HCT116 (cell line): ENCODE data around the gene DDX55. TPM values are rescaled to one million over a fixed set of nuclear protein-coding genes. Genes with fewer than 3 reads are reported as not detected.

Experiments
- ATAC-seq: fragments of 200-7000 bp; cut with Tn5 transposase; 2 replicates; pipeline ENCODE4 v1.9.1; 2020; ENCODE audit warnings: mild to moderate bottlenecking, moderate library complexity
- BruUV-seq: library from RNA; stranded (reverse); fragments of 400-500 nt; replicated peaks from 2 replicates; lab custom pipeline; 2021; lab: Mats Ljungman, UMichigan
- CTCF ChIA-PET: fragments of 300-600 bp; sonication (Branson Sonifier 250); formaldehyde crosslinking; loops from one replicate; lab custom pipeline; 2021; ENCODE audit warnings: antibody characterized with exemption; lab: Charles Lee
- POLR2A ChIA-PET: fragments of 300-600, 350-600 bp; sonication (Branson Sonifier 250); formaldehyde crosslinking; loops from one replicate; lab custom pipeline; 2021; ENCODE audit warnings: antibody characterized with exemption; lab: Charles Lee
- RAD21 ChIA-PET, 2 experiments: fragments of 300-600 bp; sonication (Branson Sonifier 250); formaldehyde crosslinking; loops; one replicate each; lab custom pipeline; 2023; ENCODE audit warnings: low total read pairs in 2 of 2; ENCODE audit not compliant: uncharacterized antibody in 2 of 2, unreplicated experiment in 2 of 2, low non-redundant PET in 1 of 2; lab: Charles Lee
- DNase-seq: peaks from one replicate; pipeline ENCODE4 v3.0.0-alpha.2; 2010; ENCODE audit warnings: low read depth, low spot score
- H2AFZ ChIP-seq: fragments of 200-600 bp; shearing (Covaris generic), sonication (generic); 2 replicates; pipeline ENCODE4 v1.6.1; 2017; ENCODE audit warnings: low read depth, mixed run types, mixed read lengths, antibody characterized with exemption, low read length; ENCODE audit not compliant: poor library complexity, severe bottlenecking
- H3K27ac ChIP-seq: 2 replicates; pipeline ENCODE4 v1.5.1; 2012; ENCODE audit warnings: low read depth, low read length
- H3K27me3 ChIP-seq: fragments of 200-600 bp; sonication (generic); 2 replicates; pipeline ENCODE4 v1.6.1; 2016; ENCODE audit warnings: mixed run types, low read length, mixed read lengths; ENCODE audit not compliant: insufficient read depth
- H3K36me3 ChIP-seq, 2 experiments: fragments of 200-500 bp in 1 of 2; fragments of 200-600 bp in 1 of 2; sonication (Bioruptor generic) in 1 of 2; sonication (generic) in 1 of 2; 2 replicates each; pipeline versions ENCODE4 v1.5.1 to v1.6.1; 2014 to 2016; ENCODE audit warnings: low read length in 2 of 2, inconsistent platforms in 1 of 2, mixed read lengths in 1 of 2, mixed run types in 1 of 2; ENCODE audit not compliant: insufficient read depth in 2 of 2, control insufficient read depth in 1 of 2
- H3K4me1 ChIP-seq, 2 experiments: fragments of 200-600 bp in 1 of 2; sonication (generic) in 1 of 2; 2 replicates each; pipeline versions ENCODE4 v1.5.1 to v1.6.1; 2012 to 2017; ENCODE audit warnings: low read length in 2 of 2, inconsistent platforms in 1 of 2, mild to moderate bottlenecking in 1 of 2, mixed read lengths in 1 of 2, mixed run types in 1 of 2, moderate library complexity in 1 of 2; ENCODE audit not compliant: insufficient read depth in 2 of 2, control insufficient read depth in 1 of 2
- H3K4me2 ChIP-seq: fragments of 200-600 bp; sonication (generic); 2 replicates; pipeline ENCODE4 v1.6.1; 2017; ENCODE audit warnings: mixed run types, low read length, mixed read lengths
- H3K4me3 ChIP-seq, 2 experiments: fragments of 200-600 bp in 1 of 2; sonication (generic) in 1 of 2; replicated peaks in 1 of 2; 2 replicates each; pipeline ENCODE4 v1.5.1; 2011 to 2016; ENCODE audit warnings: low read length in 2 of 2, control low read depth in 1 of 2, low read depth in 1 of 2, mild to moderate bottlenecking in 1 of 2, mixed read lengths in 1 of 2, mixed run types in 1 of 2
- H3K79me2 ChIP-seq: fragments of 200-600 bp; sonication (generic); 2 replicates; pipeline ENCODE4 v1.6.1; 2017; ENCODE audit warnings: mild to moderate bottlenecking, mixed run types, low read length, moderate library complexity, mixed read lengths; ENCODE audit not compliant: insufficient read depth
- H3K9ac ChIP-seq: fragments of 200-600 bp; sonication (generic); 2 replicates; pipeline ENCODE4 v1.6.1; 2016; ENCODE audit warnings: low read length, mixed read lengths
- H3K9me2 ChIP-seq: fragments of 200-600 bp; sonication (generic), shearing (Covaris generic); 2 replicates; pipeline ENCODE4 v1.6.1; 2017; ENCODE audit warnings: mixed run types, mild to moderate bottlenecking, moderate library complexity; ENCODE audit not compliant: insufficient read depth
- H3K9me3 ChIP-seq, 2 experiments: fragments of 200-500 bp in 1 of 2; fragments of 200-600 bp in 1 of 2; sonication (Bioruptor generic) in 1 of 2; sonication (generic) in 1 of 2; 2 replicates each; pipeline ENCODE4 v1.6.1; 2014 to 2017; ENCODE audit warnings: low read length in 2 of 2, mixed read lengths in 2 of 2, inconsistent platforms in 1 of 2, low read depth in 1 of 2, mild to moderate bottlenecking in 1 of 2, mixed run types in 1 of 2, moderate library complexity in 1 of 2; ENCODE audit not compliant: control insufficient read depth in 1 of 2, insufficient read depth in 1 of 2
- H4K20me1 ChIP-seq: fragments of 200-600 bp; sonication (generic), shearing (Covaris generic); 2 replicates; pipeline ENCODE4 v1.6.1; 2017; ENCODE audit warnings: mixed run types, mild to moderate bottlenecking, moderate library complexity; ENCODE audit not compliant: insufficient read depth
- CBX3 ChIP-seq: IDR thresholded peaks from 2 replicates; pipeline ENCODE4 v1.6.1; 2012; ENCODE audit warnings: low read depth
- CEBPB ChIP-seq: IDR thresholded peaks from 2 replicates; pipeline ENCODE4 v1.6.1; 2012; ENCODE audit warnings: low read depth
- CTCF ChIP-seq, 3 experiments: fragments of 200-600 bp in 1 of 3; sonication (generic) in 1 of 3; IDR thresholded peaks in 2 of 3; conservative IDR thresholded peaks in 1 of 3; 2 replicates each; pipeline ENCODE4 v1.5.1; 2012 to 2017; ENCODE audit warnings: low read depth in 2 of 3, low read length in 2 of 3, antibody characterized with exemption in 1 of 3, borderline replicate concordance in 1 of 3, control low read depth in 1 of 3, mild to moderate bottlenecking in 1 of 3, mixed read lengths in 1 of 3, mixed run types in 1 of 3, moderate library complexity in 1 of 3; ENCODE audit not compliant: insufficient read depth in 1 of 3
- EGR1 ChIP-seq: IDR thresholded peaks from 2 replicates; pipeline ENCODE4 v1.6.1; 2012; ENCODE audit warnings: low read depth
- ELF1 ChIP-seq: IDR thresholded peaks from 2 replicates; pipeline ENCODE4 v1.6.1; 2012; ENCODE audit warnings: low read depth, borderline replicate concordance
- EZH2 ChIP-seq: fragments of 200-600 bp; sonication (generic); IDR thresholded peaks from 2 replicates; pipeline ENCODE4 v1.6.1; 2017; ENCODE audit warnings: antibody characterized with exemption, mixed run types
- EZH2phosphoT487 ChIP-seq: fragments of 200-600 bp; IDR thresholded peaks from 2 replicates; pipeline ENCODE4 v1.6.1; 2018; ENCODE audit warnings: antibody characterized with exemption, borderline replicate concordance
- FOSL1 ChIP-seq: IDR thresholded peaks from 2 replicates; pipeline ENCODE4 v1.6.1; 2012; ENCODE audit warnings: low read depth
- MAX ChIP-seq: IDR thresholded peaks from 2 replicates; pipeline ENCODE4 v1.6.1; 2012
- POLR2A ChIP-seq: IDR thresholded peaks from 2 replicates; pipeline ENCODE4 v1.7.0; 2011; ENCODE audit warnings: borderline replicate concordance; ENCODE audit not compliant: insufficient read depth, insufficient read length; ENCODE audit errors: extremely low read depth
- POLR2AphosphoS5 ChIP-seq: IDR thresholded peaks from 2 replicates; pipeline ENCODE4 v1.6.1; 2011; ENCODE audit warnings: mild to moderate bottlenecking, low read depth, low read length, moderate library complexity
- RAD21 ChIP-seq: IDR thresholded peaks from 2 replicates; pipeline ENCODE4 v1.6.1; 2012; ENCODE audit warnings: low read depth, mild to moderate bottlenecking
- REST ChIP-seq: IDR thresholded peaks from 2 replicates; pipeline ENCODE4 v1.6.1; 2012; ENCODE audit warnings: low read depth
- SP1 ChIP-seq: IDR thresholded peaks from 2 replicates; pipeline ENCODE4 v1.6.1; 2012; ENCODE audit warnings: low read depth
- SRF ChIP-seq: IDR thresholded peaks from 2 replicates; pipeline ENCODE4 v1.6.1; 2012; ENCODE audit warnings: low read depth
- TCF7L2 ChIP-seq: IDR thresholded peaks from 2 replicates; pipeline ENCODE4 v1.7.0; 2011; ENCODE audit warnings: borderline replicate concordance, inconsistent platforms; ENCODE audit not compliant: insufficient read depth, insufficient read length; ENCODE audit errors: extremely low read depth
- YY1 ChIP-seq: IDR thresholded peaks from 2 replicates; pipeline ENCODE4 v1.6.1; 2011; ENCODE audit warnings: low read length, low read depth, moderate library complexity, mild to moderate bottlenecking; ENCODE audit not compliant: insufficient replicate concordance; ENCODE audit errors: extremely low read depth
- ZBTB33 ChIP-seq: IDR thresholded peaks from 2 replicates; pipeline ENCODE4 v1.6.1; 2011; ENCODE audit warnings: mild to moderate bottlenecking, low read length, moderate library complexity; ENCODE audit not compliant: insufficient replicate concordance; ENCODE audit errors: extremely low read depth
- ZFX ChIP-seq: fragments of 450-650 bp; IDR thresholded peaks from 2 replicates; pipeline ENCODE4 v1.6.1; 2017
- ZNF274 ChIP-seq: fragments of 200-500 bp; sonication (Bioruptor generic); IDR thresholded peaks from 2 replicates; pipeline ENCODE4 v1.6.1; 2014; ENCODE audit warnings: mild to moderate bottlenecking, low read depth, low read length, inconsistent platforms
- intact Hi-C: fragments of 100-400 bp; cut with micrococcal nuclease; formaldehyde crosslinking; loops from 2 replicates; pipeline ENCODE4 v1.10.0; 2022
- total RNA-seq: library from RNA; stranded (reverse); gene quantifications from one replicate; pipeline ENCODE4 v1.2.1, GENCODE V29; 2021; ENCODE audit not compliant: unreplicated experiment

DDX55 gene
- total RNA-seq, 1 experiment from 2014 or later, result 41.8 TPM

GRCh38 chr12:123643911-123644310 is 42.0 kb downstream of the DDX55 start:
- TF ChIP-seq ELF1, result no peak
- TF ChIP-seq CBX3, result no peak
- no peak for TF ChIP-seq MAX
- no peak for TF ChIP-seq CEBPB
- no peak for TF ChIP-seq YY1
- no peak for TF ChIP-seq FOSL1
- no peak for TF ChIP-seq SP1
- TF ChIP-seq EZH2phosphoT487, result no peak
- TF ChIP-seq SRF, result no peak
- no peak for TF ChIP-seq RAD21
- no peak for TF ChIP-seq EZH2
- no peak for TF ChIP-seq POLR2A
- no peak for TF ChIP-seq ZFX
- TF ChIP-seq POLR2AphosphoS5, result no peak
- no peak for TF ChIP-seq CTCF (IDR thresholded peaks at IDR 0.05 in 2 of 3, conservative IDR thresholded peaks at IDR 0.05 in 1 of 3; ENCODE audit: borderline replicate concordance in 1 of 3, insufficient read depth in 1 of 3, low read depth in 2 of 3, low read length in 2 of 3)
- TF ChIP-seq EGR1, result no peak
- no peak for TF ChIP-seq REST
- TF ChIP-seq ZBTB33, result no peak
- TF ChIP-seq TCF7L2, result no peak
- TF ChIP-seq ZNF274, result no peak
- H3K36me3 ChIP-seq, result peaks cover 44 to 52% of the 10 kb centered on the region in 2 experiments; a peak in 3 of 4 replicates
- ChIA-PET POLR2A (no interaction called here), RAD21 (no interaction called here), CTCF (no interaction called here)
- no peak overlapping the region for H3K4me2 ChIP-seq
- H3K79me2 ChIP-seq, result peaks cover 65% of the 10 kb centered on the region
- H3K9ac ChIP-seq, result no peak overlapping the region
- no peaks in the 10 kb centered on the region for H3K27me3 ChIP-seq
- no peak overlapping the region for H3K27ac ChIP-seq
- H2AFZ ChIP-seq, result no peak overlapping the region
- H3K9me3 ChIP-seq, result no peaks in the 10 kb centered on the region
- DNase-seq (no peak), ATAC-seq (no peak)
- no peaks in the 10 kb centered on the region for H4K20me1 ChIP-seq
- no peaks in the 10 kb centered on the region for H3K4me1 ChIP-seq
- intact Hi-C loops, result no loop called here
- H3K4me3 ChIP-seq, result no peak overlapping the region
- BruUV-seq, result no TSS peak
- no peaks in the 10 kb centered on the region for H3K9me2 ChIP-seq
